ENCODE data around the gene CAMK2G. TPM values are rescaled to one million over a fixed set of nuclear protein-coding genes. Genes with fewer than 3 reads are reported as not detected.

Gene CAMK2G
- total and polyA plus RNA-seq, 2 experiments from 2014 or later: 30.6 to 34.1 TPM

- TF ChIP-seq ZNF462 (CRISPR knock-in tag; IDR thresholded peaks at IDR 0.05): no peak
- TF ChIP-seq NANOG (IDR thresholded peaks at IDR 0.05; ENCODE audit: borderline replicate concordance): no peak
- no peak for TF ChIP-seq CREB1 (CRISPR knock-in tag; IDR thresholded peaks at IDR 0.05; ENCODE audit: low read depth)
- no peak for TF ChIP-seq POLR2AphosphoS5 (IDR thresholded peaks at IDR 0.05; ENCODE audit: low read depth)
- TF ChIP-seq ZNF331 (CRISPR knock-in tag; IDR thresholded peaks at IDR 0.05; ENCODE audit: low read depth): no peak
Measured at GRCh38 chr10:73908853-73909539, 34.6 kb upstream of the CAMK2G start (continued).

GRCh38 chr10:73907841-73908517, 33.6 kb upstream of the CAMK2G start:
- peaks cover 3% of the 10 kb centered on the region; the same call in 1 of the 3 replicates for H3K36me3 Mint-ChIP-seq (ENCODE audit: low read depth)
- H3F3A ChIP-seq (replicated peaks; ENCODE audit: low read depth): peaks cover 10% of the 10 kb centered on the region; the same call in 1 of the 2 replicates
- no peak overlapping the region for H3K27ac Mint-ChIP-seq
- H3K4me3 Mint-ChIP-seq: no peak overlapping the region
- H3K27me3 ChIP-seq (ENCODE audit: insufficient read depth): peaks cover 41% of the 10 kb centered on the region
- ATAC-seq (no peak), DNase-seq (ENCODE audit: low spot score) (no peak)
- no peak overlapping the region for H3K27ac ChIP-seq (ENCODE audit: low read depth)
- H2AFZ ChIP-seq: no peak overlapping the region; the same call in 1 of the 2 replicates
- no peak overlapping the region for H3K4me3 ChIP-seq
- H3K4me1 ChIP-seq (ENCODE audit: insufficient read depth): peaks cover 47% of the 10 kb centered on the region
- no peaks in the 10 kb centered on the region; the same call in 1 of the 2 replicates for H3K36me3 ChIP-seq (ENCODE audit: insufficient read depth)
- peaks cover 45% of the 10 kb centered on the region for H3K4me1 Mint-ChIP-seq
- no peaks in the 10 kb centered on the region for H4K20me1 ChIP-seq (replicated peaks; ENCODE audit: insufficient read depth)
- peaks cover 34% of the 10 kb centered on the region for H3K27me3 Mint-ChIP-seq (ENCODE audit: insufficient read depth, low read depth, poor library complexity)
- no peaks in the 10 kb centered on the region for H3K9me3 Mint-ChIP-seq
- no peak overlapping the region for H3K4me2 ChIP-seq
- H3K9me2 ChIP-seq (ENCODE audit: insufficient read depth): no peaks in the 10 kb centered on the region
- no peaks in the 10 kb centered on the region for H3K79me2 ChIP-seq (replicated peaks; ENCODE audit: insufficient read depth)
- TF ChIP-seq ZNF462 (CRISPR knock-in tag; IDR thresholded peaks at IDR 0.05): no peak
- TF ChIP-seq ZNF114 (CRISPR knock-in tag; IDR thresholded peaks at IDR 0.05): no peak
- no peak for TF ChIP-seq EZH2phosphoT487 (IDR thresholded peaks at IDR 0.05; ENCODE audit: unreplicated experiment)
- TF ChIP-seq STAT1 (IDR thresholded peaks at IDR 0.05; ENCODE audit: unreplicated experiment): no peak
- no peak for TF ChIP-seq NANOG (IDR thresholded peaks at IDR 0.05; ENCODE audit: borderline replicate concordance)

Measured in GM23338 (cell line).